Stimulated activated CD8-positive, alpha-beta memory T cell treated with anti-CD3 and anti-CD28 coated beads, Interleukin-15, amount 100 ng/mL, for 24 hours (primary cell): ENCODE measurements around the gene WIZ.
A peak's percentile ranks its signal among the peaks of the same experiment; 100 is the strongest.
"Not testable (repeated sequence)": the region's sequence is repeated elsewhere in the genome, so short reads cannot be mapped to it uniquely, and the experiment has no call there.

Source experiments
- DNase-seq: peaks from one replicate; pipeline ENCODE4 v3.0.0-alpha.2; 2020; ENCODE audit warnings: low read depth

WIZ gene

GRCh38 chr19:15428956-15429824 is 20.6 kb downstream of the WIZ start:
- no peak for DNase-seq

- no peak for DNase-seq
Observed at GRCh38 chr19:15427991-15428471, 21.7 kb downstream of the WIZ start.

- no peak for DNase-seq
Observed at GRCh38 chr19:15427350-15427700, 22.4 kb downstream of the WIZ start.

GRCh38 chr19:15426485-15427349 is 23.0 kb downstream of the WIZ start:
- DNase-seq = no peak

- no peak for DNase-seq
Observed at GRCh38 chr19:15425321-15425950, 24.3 kb downstream of the WIZ start.

GRCh38 chr19:15424692-15425272 is 25.0 kb downstream of the WIZ start:
- DNase-seq = no peak

- DNase-seq = no peak
Observed at GRCh38 chr19:15424121-15424520, 25.6 kb downstream of the WIZ start.

GRCh38 chr19:15423130-15423529 is 26.6 kb downstream of the WIZ start:
- DNase-seq = no peak

GRCh38 chr19:15422296-15423075 is 27.3 kb downstream of the WIZ start:
- no peak for DNase-seq

- DNase-seq = no peak
Observed at GRCh38 chr19:15421721-15422260, 28.0 kb downstream of the WIZ start.

GRCh38 chr19:15421136-15421695 is 28.5 kb downstream of the WIZ start:
- no peak for DNase-seq

- no peak for DNase-seq
Observed at GRCh38 chr19:15419413-15420025, 30.2 kb downstream of the WIZ start.

GRCh38 chr19:15418579-15419412 is 31.0 kb downstream of the WIZ start, which contains the start of gene AKAP8L:
AKAP8L (minus strand) TSS chr19:15418988; CDS start chr19:15418923, 65 bp downstream.
- DNase-seq = peak; percentile 87

GRCh38 chr19:15418231-15418578 is 31.6 kb downstream of the WIZ start:
- no peak for DNase-seq

- DNase-seq = no peak
Observed at GRCh38 chr19:15417699-15418098, 32.1 kb downstream of the WIZ start.

- no peak for DNase-seq
Observed at GRCh38 chr19:15412832-15413231, 36.9 kb downstream of the WIZ start.

- not testable (repeated sequence) for DNase-seq
Observed at GRCh38 chr19:15411351-15411750, 38.4 kb downstream of the WIZ start.

- no peak for DNase-seq
Observed at GRCh38 chr19:15404780-15405211, 45.0 kb downstream of the WIZ start.

GRCh38 chr19:15404097-15404779 is 45.5 kb downstream of the WIZ start:
- no peak for DNase-seq
